IMR-90 (cell line): Measurements from ENCODE around the gene CCDC102A. TPM values are rescaled to one million over a fixed set of nuclear protein-coding genes. Genes with fewer than 3 reads are reported as not detected.

Experiments used
- ATAC-seq: fragments of 200-7000 bp; cut with Tn5 transposase; 2 replicates; pipeline ENCODE4 v1.9.1; 2020; ENCODE audit warnings: low read depth, mild to moderate bottlenecking, moderate library complexity
- BruUV-seq: library from RNA; stranded (reverse); fragments of 400-500 nt; replicated peaks from 2 replicates; lab custom pipeline; 2021; lab: Mats Ljungman, UMichigan
- CTCF ChIA-PET: fragments of 300-600 bp; formaldehyde crosslinking; extraction: SDS; loops from one replicate; lab custom pipeline; 2021; ENCODE audit warnings: antibody characterized with exemption; lab: Yijun Ruan, JAX
- POLR2A ChIA-PET: fragments of 300-600 bp; sonication (Branson Sonifier 250); formaldehyde crosslinking; loops from one replicate; lab custom pipeline; 2022; ENCODE audit warnings: antibody characterized with exemption; ENCODE audit not compliant: unreplicated experiment; lab: Charles Lee
- DNase-seq: peaks from one replicate; pipeline ENCODE4 v3.0.0; 2013
- H2AFZ ChIP-seq: replicated peaks from 2 replicates; pipeline ENCODE3; 2013; ENCODE audit warnings: low read length, mild to moderate bottlenecking; ENCODE audit not compliant: poor library complexity
- H2AK5ac ChIP-seq: 2 replicates; pipeline ENCODE4 v1.6.1; 2013; ENCODE audit warnings: low read depth, low read length, inconsistent platforms
- H2AK9ac ChIP-seq: replicated peaks from 2 replicates; pipeline ENCODE3; 2013; ENCODE audit warnings: mild to moderate bottlenecking, low read depth, low read length, moderate library complexity; ENCODE audit not compliant: poor library complexity
- H2BK120ac ChIP-seq: 2 replicates; pipeline ENCODE4 v1.6.1; 2013; ENCODE audit warnings: low read depth, low read length, inconsistent platforms
- H2BK15ac ChIP-seq: 3 replicates; pipeline ENCODE4 v1.6.1; 2013; ENCODE audit warnings: low read depth, low read length, inconsistent platforms
- H2BK20ac ChIP-seq: 2 replicates; pipeline ENCODE4 v1.6.1; 2013; ENCODE audit warnings: low read depth, mild to moderate bottlenecking, inconsistent platforms, low read length, moderate library complexity
- H2BK5ac ChIP-seq: 2 replicates; pipeline ENCODE4 v1.6.1; 2013; ENCODE audit warnings: mild to moderate bottlenecking, low read depth, low read length, inconsistent platforms; ENCODE audit not compliant: poor library complexity, severe bottlenecking
- H3K14ac ChIP-seq: replicated peaks from 2 replicates; pipeline ENCODE4 v1.6.1; 2013; ENCODE audit warnings: low read depth, low read length, inconsistent platforms
- H3K18ac ChIP-seq: 2 replicates; pipeline ENCODE4 v1.6.1; 2013; ENCODE audit warnings: low read depth, low read length, control low read depth
- H3K23ac ChIP-seq: 2 replicates; pipeline ENCODE4 v1.6.1; 2013; ENCODE audit warnings: low read depth, low read length, inconsistent platforms
- H3K27ac ChIP-seq: 2 replicates; pipeline ENCODE4 v1.5.1; 2013; ENCODE audit warnings: mild to moderate bottlenecking, control low read depth, low read length; ENCODE audit not compliant: insufficient read depth
- H3K27me3 ChIP-seq: 2 replicates; pipeline ENCODE4 v1.6.1; 2013; ENCODE audit warnings: low read length; ENCODE audit not compliant: control insufficient read depth, insufficient read depth
- H3K36me3 ChIP-seq: 2 replicates; pipeline ENCODE4 v1.6.1; 2013; ENCODE audit warnings: low read length, mixed read lengths; ENCODE audit not compliant: control insufficient read depth, insufficient read depth
- H3K4ac ChIP-seq: 2 replicates; pipeline ENCODE4 v1.6.1; 2013; ENCODE audit warnings: low read depth, low read length, inconsistent platforms
- H3K4me1 ChIP-seq: 2 replicates; pipeline ENCODE4 v1.6.1; 2013; ENCODE audit warnings: low read length, mixed read lengths; ENCODE audit not compliant: control insufficient read depth, insufficient read depth
- H3K4me2 ChIP-seq: 2 replicates; pipeline ENCODE4 v1.6.1; 2013; ENCODE audit warnings: low read depth, mild to moderate bottlenecking, control low read depth, low read length, moderate library complexity
- H3K4me3 ChIP-seq: 2 replicates; pipeline ENCODE4 v1.5.1; 2013; ENCODE audit warnings: low read depth, mild to moderate bottlenecking, control low read depth, low read length, moderate library complexity; ENCODE audit not compliant: insufficient read depth
- H3K56ac ChIP-seq: 2 replicates; pipeline ENCODE4 v1.6.1; 2013; ENCODE audit warnings: low read length, inconsistent platforms; ENCODE audit not compliant: insufficient read depth; ENCODE audit errors: extremely low read depth
- H3K79me1 ChIP-seq, 2 experiments: 2 replicates each; pipeline ENCODE4 v1.6.1; 2013; ENCODE audit warnings: low read length in 2 of 2, inconsistent platforms in 1 of 2, low read depth in 1 of 2
- H3K9ac ChIP-seq: 2 replicates; pipeline ENCODE4 v1.6.1; 2013; ENCODE audit warnings: low read depth, low read length, control low read depth
- H3K9me1 ChIP-seq: 2 replicates; pipeline ENCODE4 v1.6.1; 2013; ENCODE audit warnings: low read length, inconsistent platforms; ENCODE audit not compliant: insufficient read depth
- H3K9me3 ChIP-seq: 2 replicates; pipeline ENCODE4 v1.6.1; 2013; ENCODE audit warnings: low read length; ENCODE audit not compliant: control insufficient read depth, insufficient read depth
- H4K20me1 ChIP-seq: 2 replicates; pipeline ENCODE4 v1.6.1; 2013; ENCODE audit warnings: low read length, inconsistent platforms; ENCODE audit not compliant: insufficient read depth
- H4K5ac ChIP-seq: 2 replicates; pipeline ENCODE4 v1.6.1; 2013; ENCODE audit warnings: mild to moderate bottlenecking, low read depth, low read length, control low read depth
- H4K8ac ChIP-seq, 2 experiments: 2 replicates each; pipeline ENCODE4 v1.6.1; 2013; ENCODE audit warnings: low read depth in 2 of 2, low read length in 2 of 2, control low read depth in 1 of 2, inconsistent platforms in 1 of 2
- H4K91ac ChIP-seq: 2 replicates; pipeline ENCODE4 v1.6.1; 2013; ENCODE audit warnings: low read depth, low read length, inconsistent platforms; ENCODE audit not compliant: insufficient read depth
- CHD1 ChIP-seq: IDR thresholded peaks from 2 replicates; pipeline ENCODE4 v1.6.1; 2012; ENCODE audit warnings: low read depth, low read length, improper control_type of control experiment
- CTCF ChIP-seq: conservative IDR thresholded peaks from 2 replicates; pipeline ENCODE4 v1.5.1; 2012; ENCODE audit warnings: mild to moderate bottlenecking, low read depth, low read length, improper control_type of control experiment
- ELK1 ChIP-seq: fragments of 150-350 bp; IDR thresholded peaks from 2 replicates; pipeline ENCODE4 v1.6.1; 2016; ENCODE audit warnings: low read depth, mild to moderate bottlenecking, low read length, moderate library complexity, borderline replicate concordance
- MAFK ChIP-seq: IDR thresholded peaks from 2 replicates; pipeline ENCODE4 v1.6.1; 2012; ENCODE audit warnings: low read depth, low read length, improper control_type of control experiment
- NFE2L2 ChIP-seq: fragments of 150-350 bp; IDR thresholded peaks from 2 replicates; pipeline ENCODE4 v1.6.1; 2016; ENCODE audit warnings: low read depth, mild to moderate bottlenecking, low read length
- POLR2A ChIP-seq: IDR thresholded peaks from 2 replicates; pipeline ENCODE4 v1.6.1; 2012; ENCODE audit warnings: mild to moderate bottlenecking, low read depth, low read length
- RAD21 ChIP-seq: IDR thresholded peaks from 2 replicates; pipeline ENCODE4 v1.6.1; 2012; ENCODE audit warnings: low read length, improper control_type of control experiment
- RFX5 ChIP-seq: IDR thresholded peaks from 2 replicates; pipeline ENCODE4 v1.8.0; 2012; ENCODE audit warnings: low read depth, mild to moderate bottlenecking, low read length, moderate library complexity
- SMC3 ChIP-seq: fragments of 150-350 bp; IDR thresholded peaks from 2 replicates; pipeline ENCODE4 v1.6.1; 2016; ENCODE audit warnings: low read depth, mild to moderate bottlenecking, antibody characterized with exemption, low read length, moderate library complexity
- USF2 ChIP-seq: fragments of 150-350 bp; IDR thresholded peaks from 2 replicates; pipeline ENCODE4 v1.6.1; 2017; ENCODE audit warnings: mild to moderate bottlenecking, antibody characterized with exemption, low read length, low read depth
- WGBS, 2 experiments: methylation state at CpG; one replicate each; pipeline versions ENCODE4 v1.1.5 to v1.1.7; 2013; ENCODE audit warnings: missing lambda C conversion rate in 2 of 2; ENCODE audit not compliant: insufficient read length in 1 of 2; ENCODE audit errors: extremely low coverage in 2 of 2; 5-methylcytosine and 5-hydroxymethylcytosine counted together
- dilution Hi-C: fragments of 300-500 bp; cut with HindIII; formaldehyde crosslinking; loops from one replicate; pipeline ENCODE4 v1.14.3; 2018; ENCODE audit warnings: low sequenced_read_pairs; ENCODE audit not compliant: unreplicated experiment
- in situ Hi-C: fragments of 300-500 bp; cut with MboI; formaldehyde crosslinking; loops from 3 replicates; pipeline ENCODE4 v1.14.3; 2019; ENCODE audit warnings: low sequenced_read_pairs, inconsistent platforms, mixed read lengths
- intact Hi-C: fragments of 100-400 bp; cut with micrococcal nuclease; formaldehyde crosslinking; loops from 2 replicates; pipeline ENCODE4 v1.10.0; 2022
- polyA plus RNA-seq, 3 experiments: library from polyadenylated mRNA; depleted of rRNA; stranded (reverse); fragments of >200 nt; gene quantifications; 2 replicates each; pipeline ENCODE4 v1.2.3, GENCODE V29; 2012; ENCODE audit warnings: low replicate concordance in 1 of 3
- total RNA-seq: library from RNA; depleted of rRNA; stranded (reverse); fragments of >200 nt; gene quantifications from 2 replicates; pipeline ENCODE4 v1.2.3, GENCODE V29; 2012

The CCDC102A gene
- total and polyA plus RNA-seq, 2 of the 4 experiments (the other 2 are of a cell fraction) = 5.4 to 8.5 TPM

GRCh38 chr16:57500578-57501111, 35.7 kb downstream of the CCDC102A start:
- Histone ChIP-seq H3K27ac (no peak overlapping the region), H3K4me3 (no peak overlapping the region), H2BK5ac (no peak overlapping the region), H4K20me1 (no peaks in the 10 kb centered on the region), H2BK15ac (no peak overlapping the region), H3K79me1 (no peaks in the 10 kb centered on the region), H2AK5ac (no peak overlapping the region), H2AFZ (peak overlapping the region; percentile 34), H3K27me3 (peaks cover 67% of the 10 kb centered on the region), H4K91ac (no peak overlapping the region), H4K5ac (no peak overlapping the region), H3K36me3 (no peaks in the 10 kb centered on the region), H3K56ac (no peak overlapping the region), H2BK20ac (no peak overlapping the region), H3K23ac (no peak overlapping the region), H2AK9ac (peak overlapping the region; percentile 61), H3K4me1 (no peaks in the 10 kb centered on the region), H3K9ac (no peak overlapping the region), H4K8ac (no peak overlapping the region), H3K4me2 (no peak overlapping the region), H3K9me3 (no peaks in the 10 kb centered on the region), H3K9me1 (no peaks in the 10 kb centered on the region), H3K4ac (no peak overlapping the region), H3K18ac (no peak overlapping the region), H3K14ac (no peak overlapping the region), H2BK120ac (no peak overlapping the region)
- CTCF ChIA-PET = interaction anchor here (0.6 kb wide), 1 partner anchor 15 kb away, joined by 3 read pairs; the partner anchor contains the start of gene DOK4
- in situ Hi-C loops = no loop called here
- POLR2A ChIA-PET = no interaction called here
- 60% methylated on average over 2 of the region's 9 CpGs; no CpG with 5 or more reads in 1 of the 2 experiments for WGBS, 2 experiments
- ATAC-seq (no peak), DNase-seq (no peak)
- TF ChIP-seq SMC3 (no peak), CHD1 (no peak), POLR2A (no peak), MAFK (no peak), CTCF (no peak), RAD21 (no peak), RFX5 (no peak), ELK1 (no peak), USF2 (no peak), NFE2L2 (no peak)
- dilution Hi-C loops = no loop called here
- intact Hi-C loops = no loop called here
- no TSS peak for BruUV-seq
